ENCODE measurements around the gene TICAM1. TPM values are rescaled to one million over a fixed set of nuclear protein-coding genes. Genes with fewer than 3 reads are reported as not detected.

The TICAM1 gene
- total and polyA plus RNA-seq, 10 of the 15 experiments (the other 5 are each of a cell fraction or from before 2014, with no cell fraction given), result 0.31 to 31.1 (median 5.3) TPM

DNA sequence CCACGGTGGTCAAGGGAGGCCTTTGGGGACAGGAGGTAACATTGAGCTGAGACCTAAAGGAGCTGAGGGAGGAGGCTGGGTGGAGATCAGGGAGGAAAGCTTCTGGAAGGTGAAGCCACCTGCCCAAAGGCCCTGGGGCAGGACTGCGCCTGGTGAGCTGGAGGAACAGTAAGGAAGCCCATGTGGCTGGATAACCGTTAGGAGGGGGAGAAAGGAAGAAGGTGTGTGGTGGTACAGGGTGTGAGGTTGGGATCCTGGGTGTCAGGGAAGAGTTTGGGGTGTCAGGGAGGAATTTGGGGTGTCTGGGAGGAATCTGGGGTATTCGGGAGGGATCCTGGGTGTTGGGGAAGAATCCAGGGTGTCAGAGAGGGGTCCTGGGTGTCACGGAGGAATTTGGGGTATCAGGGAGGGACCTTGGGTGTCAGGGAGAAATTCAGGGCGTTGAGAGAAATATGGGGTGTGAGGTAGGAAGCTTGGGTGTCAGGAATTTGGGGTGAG lies 695 bp downstream of the TICAM1 start:
- in situ Hi-C loops (cut with MboI), result no loop called here
- H3K4me3 ChIP-seq, result peak overlapping the region; percentile 95
- H3K36me3 ChIP-seq (ENCODE audit: control insufficient read depth in 2 of 2, insufficient read depth in 2 of 2, low read length in 1 of 2), result peaks cover 0 to 6% of the 10 kb centered on the region in 2 experiments; a peak in 2 of 4 replicates
- peaks cover 4% of the 10 kb centered on the region; the same call in 1 of the 2 replicates for H4K20me1 ChIP-seq (ENCODE audit: control insufficient read depth, insufficient read depth)
- ChIA-PET CTCF (interaction anchor here (0.6 to 10.6 kb wide), 7 partner anchors 10 to 645 kb away, joined by 3 to 148 read pairs (median 3); no protein-coding TSS in a partner anchor), POLR2A (interaction anchor here (0.7 to 3.4 kb wide), 4 partner anchors 13 to 138 kb away, joined by 4 to 19 read pairs (median 10); partner anchors contain the start of genes KDM4B and PLIN3), RAD21 (ENCODE audit: unreplicated experiment) (interaction anchor here (0.8 to 4.4 kb wide), 9 partner anchors 9 to 81 kb away, joined by 3 to 22 read pairs (median 9); partner anchors contain the start of gene PLIN3), SMC1A (ENCODE audit: uncharacterized antibody, unreplicated experiment) (interaction anchor here (1.0 to 6.0 kb wide), 8 partner anchors 10 to 39 kb away, joined by 3 to 30 read pairs (median 6); no protein-coding TSS in a partner anchor)
- no peaks in the 10 kb centered on the region; the same call in 2 of the 3 replicates for H3K9me3 ChIP-seq (replicated peaks; ENCODE audit: control insufficient read depth, insufficient read depth, low read length)
- peak overlapping the region; percentile 87 for H3K4me2 ChIP-seq (ENCODE audit: control insufficient read depth, insufficient read depth)
- FAIRE-seq (peak; percentile 72), ATAC-seq (peak; percentile 12), DNase-seq (ENCODE audit: low read depth, low spot score) (no peak)
- WGBS (ENCODE audit: insufficient coverage, insufficient replicate concordance, low lambda C conversion rate, missing lambda C conversion rate), result 0% methylated on average over 6 of the region's 6 CpGs
- peak overlapping the region; percentile 92 for H3K27ac ChIP-seq (ENCODE audit: control insufficient read depth, insufficient read depth)
- no peak overlapping the region for H2AFZ ChIP-seq (ENCODE audit: control insufficient read depth, low read depth, low read length)
- intact Hi-C loops (cut with micrococcal nuclease; ENCODE audit: unreplicated experiment), result no loop called here
- H3K79me2 ChIP-seq (ENCODE audit: control insufficient read depth, insufficient read depth, low read length), result peaks cover 51% of the 10 kb centered on the region
- TSS peak; percentile 86 for BruUV-seq (replicated peaks)
- peak overlapping the region; percentile 96 for H3K9ac ChIP-seq (ENCODE audit: control insufficient read depth, insufficient read depth, low read length)
- no peaks in the 10 kb centered on the region for H3K4me1 ChIP-seq (ENCODE audit: control insufficient read depth, insufficient read depth, low read length)
- no peaks in the 10 kb centered on the region for H3K27me3 ChIP-seq (replicated peaks in 1 of 2; ENCODE audit: control insufficient read depth in 2 of 2, insufficient read depth in 2 of 2, low read length in 1 of 2)
- TF ChIP-seq WRNIP1 (IDR thresholded peaks at IDR 0.05; ENCODE audit: borderline replicate concordance, low read depth, low read length) (no peak), SUPT20H (IDR thresholded peaks at IDR 0.05; ENCODE audit: borderline replicate concordance, control insufficient read depth, low read depth, low read length) (no peak), ZNF274 (IDR thresholded peaks at IDR 0.05; ENCODE audit: insufficient read depth, insufficient read length) (no peak), SRF (IDR thresholded peaks at IDR 0.05; ENCODE audit: low read depth in 2 of 2, low read length in 2 of 2) (no peak), NFIC (IDR thresholded peaks at IDR 0.05; ENCODE audit: low read depth, low read length) (no peak), MTA2 (IDR thresholded peaks at IDR 0.05; ENCODE audit: low read depth) (no peak), MEF2A (IDR thresholded peaks at IDR 0.05; ENCODE audit: insufficient read depth, low read depth, low read length) (no peak), PAX8 (IDR thresholded peaks at IDR 0.05) (no peak), IKZF2 (IDR thresholded peaks at IDR 0.05) (peak; percentile 8 to 29; a peak in 2 of 4 replicates), ZNF207 (IDR thresholded peaks at IDR 0.05; ENCODE audit: borderline replicate concordance) (no peak)
- TF ChIP-seq, protein P1, sequence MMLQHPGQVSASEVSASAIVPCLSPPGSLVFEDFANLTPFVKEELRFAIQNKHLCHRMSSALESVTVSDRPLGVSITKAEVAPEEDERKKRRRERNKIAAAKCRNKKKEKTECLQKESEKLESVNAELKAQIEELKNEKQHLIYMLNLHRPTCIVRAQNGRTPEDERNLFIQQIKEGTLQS (IDR thresholded peaks at IDR 0.05; ENCODE audit: borderline replicate concordance, extremely low read depth, low read depth, low read length), result no peak
- TF ChIP-seq, protein P2, sequence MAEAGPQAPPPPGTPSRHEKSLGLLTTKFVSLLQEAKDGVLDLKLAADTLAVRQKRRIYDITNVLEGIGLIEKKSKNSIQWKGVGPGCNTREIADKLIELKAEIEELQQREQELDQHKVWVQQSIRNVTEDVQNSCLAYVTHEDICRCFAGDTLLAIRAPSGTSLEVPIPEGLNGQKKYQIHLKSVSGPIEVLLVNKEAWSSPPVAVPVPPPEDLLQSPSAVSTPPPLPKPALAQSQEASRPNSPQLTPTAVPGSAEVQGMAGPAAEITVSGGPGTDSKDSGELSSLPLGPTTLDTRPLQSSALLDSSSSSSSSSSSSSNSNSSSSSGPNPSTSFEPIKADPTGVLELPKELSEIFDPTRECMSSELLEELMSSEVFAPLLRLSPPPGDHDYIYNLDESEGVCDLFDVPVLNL (IDR thresholded peaks at IDR 0.05; ENCODE audit: low read depth, low read length), result no peak
- TF ChIP-seq, protein P3, sequence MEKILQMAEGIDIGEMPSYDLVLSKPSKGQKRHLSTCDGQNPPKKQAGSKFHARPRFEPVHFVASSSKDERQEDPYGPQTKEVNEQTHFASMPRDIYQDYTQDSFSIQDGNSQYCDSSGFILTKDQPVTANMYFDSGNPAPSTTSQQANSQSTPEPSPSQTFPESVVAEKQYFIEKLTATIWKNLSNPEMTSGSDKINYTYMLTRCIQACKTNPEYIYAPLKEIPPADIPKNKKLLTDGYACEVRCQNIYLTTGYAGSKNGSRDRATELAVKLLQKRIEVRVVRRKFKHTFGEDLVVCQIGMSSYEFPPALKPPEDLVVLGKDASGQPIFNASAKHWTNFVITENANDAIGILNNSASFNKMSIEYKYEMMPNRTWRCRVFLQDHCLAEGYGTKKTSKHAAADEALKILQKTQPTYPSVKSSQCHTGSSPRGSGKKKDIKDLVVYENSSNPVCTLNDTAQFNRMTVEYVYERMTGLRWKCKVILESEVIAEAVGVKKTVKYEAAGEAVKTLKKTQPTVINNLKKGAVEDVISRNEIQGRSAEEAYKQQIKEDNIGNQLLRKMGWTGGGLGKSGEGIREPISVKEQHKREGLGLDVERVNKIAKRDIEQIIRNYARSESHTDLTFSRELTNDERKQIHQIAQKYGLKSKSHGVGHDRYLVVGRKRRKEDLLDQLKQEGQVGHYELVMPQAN (conservative IDR thresholded peaks at IDR 0.05), result no peak
- TF ChIP-seq, protein P4, sequence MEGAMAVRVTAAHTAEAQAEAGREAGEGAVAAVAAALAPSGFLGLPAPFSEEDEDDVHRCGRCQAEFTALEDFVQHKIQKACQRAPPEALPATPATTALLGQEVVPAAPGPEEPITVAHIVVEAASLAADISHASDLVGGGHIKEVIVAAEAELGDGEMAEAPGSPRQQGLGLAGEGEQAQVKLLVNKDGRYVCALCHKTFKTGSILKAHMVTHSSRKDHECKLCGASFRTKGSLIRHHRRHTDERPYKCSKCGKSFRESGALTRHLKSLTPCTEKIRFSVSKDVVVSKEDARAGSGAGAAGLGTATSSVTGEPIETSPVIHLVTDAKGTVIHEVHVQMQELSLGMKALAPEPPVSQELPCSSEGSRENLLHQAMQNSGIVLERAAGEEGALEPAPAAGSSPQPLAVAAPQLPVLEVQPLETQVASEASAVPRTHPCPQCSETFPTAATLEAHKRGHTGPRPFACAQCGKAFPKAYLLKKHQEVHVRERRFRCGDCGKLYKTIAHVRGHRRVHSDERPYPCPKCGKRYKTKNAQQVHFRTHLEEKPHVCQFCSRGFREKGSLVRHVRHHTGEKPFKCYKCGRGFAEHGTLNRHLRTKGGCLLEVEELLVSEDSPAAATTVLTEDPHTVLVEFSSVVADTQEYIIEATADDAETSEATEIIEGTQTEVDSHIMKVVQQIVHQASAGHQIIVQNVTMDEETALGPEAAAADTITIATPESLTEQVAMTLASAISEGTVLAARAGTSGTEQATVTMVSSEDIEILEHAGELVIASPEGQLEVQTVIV (IDR thresholded peaks at IDR 0.05; ENCODE audit: borderline replicate concordance, partially characterized antibody), result peak; percentile 30
- TF ChIP-seq, protein P5, sequence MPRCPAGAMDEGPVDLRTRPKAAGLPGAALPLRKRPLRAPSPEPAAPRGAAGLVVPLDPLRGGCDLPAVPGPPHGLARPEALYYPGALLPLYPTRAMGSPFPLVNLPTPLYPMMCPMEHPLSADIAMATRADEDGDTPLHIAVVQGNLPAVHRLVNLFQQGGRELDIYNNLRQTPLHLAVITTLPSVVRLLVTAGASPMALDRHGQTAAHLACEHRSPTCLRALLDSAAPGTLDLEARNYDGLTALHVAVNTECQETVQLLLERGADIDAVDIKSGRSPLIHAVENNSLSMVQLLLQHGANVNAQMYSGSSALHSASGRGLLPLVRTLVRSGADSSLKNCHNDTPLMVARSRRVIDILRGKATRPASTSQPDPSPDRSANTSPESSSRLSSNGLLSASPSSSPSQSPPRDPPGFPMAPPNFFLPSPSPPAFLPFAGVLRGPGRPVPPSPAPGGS (IDR thresholded peaks at IDR 0.05; ENCODE audit: borderline replicate concordance, insufficient read depth, low read depth, low read length, poor library complexity, severe bottlenecking), result no peak
